Measurements from ENCODE around the gene GPR31.

DNA sequence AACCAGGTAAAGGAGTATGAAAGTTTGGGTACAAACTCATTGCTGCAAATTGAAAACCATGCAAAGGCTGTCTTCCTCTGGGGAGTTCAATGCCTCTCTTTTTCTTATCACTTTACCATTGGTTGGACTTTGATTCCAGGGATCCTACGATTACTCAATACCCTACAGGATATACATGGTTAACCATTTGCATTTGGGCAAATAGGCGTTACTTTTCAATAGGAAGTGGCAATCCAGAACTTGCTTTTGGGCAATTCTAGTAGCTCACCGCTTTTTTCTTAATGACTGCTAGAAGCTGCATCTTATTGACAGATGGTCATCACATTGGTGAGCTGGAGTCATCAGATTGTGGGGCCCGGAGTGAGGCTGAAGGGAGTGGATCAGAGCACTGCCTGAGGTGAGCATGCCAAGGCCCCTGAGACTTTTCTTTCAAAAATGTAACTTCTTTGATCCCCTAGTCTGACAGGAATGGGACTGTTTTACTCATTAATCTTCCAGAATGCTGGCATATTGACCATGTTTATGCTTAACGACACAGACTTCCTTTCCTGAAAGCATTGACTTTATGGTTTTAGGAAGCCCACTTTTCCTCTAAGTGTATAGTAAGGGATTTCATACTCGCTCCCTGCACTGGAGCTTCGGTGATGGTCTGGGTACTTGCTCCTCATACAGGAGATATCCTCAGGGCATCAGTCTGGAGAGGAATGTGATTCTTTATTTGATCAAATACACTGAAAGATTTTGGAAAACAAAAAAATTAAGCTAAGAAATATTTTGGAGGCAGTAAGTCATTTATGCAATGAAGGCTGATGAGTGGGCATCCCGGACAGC, 34.7 kb downstream of the GPR31 start, which contains the start of gene CCR6:
- TF ChIP-seq, protein P1, sequence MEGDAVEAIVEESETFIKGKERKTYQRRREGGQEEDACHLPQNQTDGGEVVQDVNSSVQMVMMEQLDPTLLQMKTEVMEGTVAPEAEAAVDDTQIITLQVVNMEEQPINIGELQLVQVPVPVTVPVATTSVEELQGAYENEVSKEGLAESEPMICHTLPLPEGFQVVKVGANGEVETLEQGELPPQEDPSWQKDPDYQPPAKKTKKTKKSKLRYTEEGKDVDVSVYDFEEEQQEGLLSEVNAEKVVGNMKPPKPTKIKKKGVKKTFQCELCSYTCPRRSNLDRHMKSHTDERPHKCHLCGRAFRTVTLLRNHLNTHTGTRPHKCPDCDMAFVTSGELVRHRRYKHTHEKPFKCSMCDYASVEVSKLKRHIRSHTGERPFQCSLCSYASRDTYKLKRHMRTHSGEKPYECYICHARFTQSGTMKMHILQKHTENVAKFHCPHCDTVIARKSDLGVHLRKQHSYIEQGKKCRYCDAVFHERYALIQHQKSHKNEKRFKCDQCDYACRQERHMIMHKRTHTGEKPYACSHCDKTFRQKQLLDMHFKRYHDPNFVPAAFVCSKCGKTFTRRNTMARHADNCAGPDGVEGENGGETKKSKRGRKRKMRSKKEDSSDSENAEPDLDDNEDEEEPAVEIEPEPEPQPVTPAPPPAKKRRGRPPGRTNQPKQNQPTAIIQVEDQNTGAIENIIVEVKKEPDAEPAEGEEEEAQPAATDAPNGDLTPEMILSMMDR (IDR thresholded peaks at IDR 0.05; ENCODE audit: low read depth, low read length) = no peak
- TF ChIP-seq POLR2A (IDR thresholded peaks at IDR 0.05; ENCODE audit: extremely low read depth, insufficient read length) = no peak

Data from NB4 (cell line).